Muscle layer of duodenum (tissue), 2 donors: ENCODE data around the gene PLPPR2.
"Not testable (repeated sequence)": the region's sequence is repeated elsewhere in the genome, so short reads cannot be mapped to it uniquely, and the experiment has no call there.

Experiments used
- H3K27ac ChIP-seq: one replicate; pipeline ENCODE4 v1.7.0; 2013; ENCODE audit warnings: mild to moderate bottlenecking, low read length
- H3K27me3 ChIP-seq: one replicate; pipeline ENCODE4 v1.7.0; 2013; ENCODE audit warnings: low read depth, mild to moderate bottlenecking, control low read depth, low read length
- H3K36me3 ChIP-seq, 2 donors: one replicate each; pipeline ENCODE4 v1.7.0; 2013; ENCODE audit warnings: low read length in 2 of 2, control low read depth in 1 of 2, mild to moderate bottlenecking in 1 of 2; ENCODE audit not compliant: insufficient read depth in 2 of 2, control insufficient read depth in 1 of 2
- H3K4me1 ChIP-seq, 2 donors: one replicate each; pipeline ENCODE4 v1.7.0; 2013; ENCODE audit warnings: low read length in 2 of 2, mild to moderate bottlenecking in 2 of 2, control low read depth in 1 of 2, moderate library complexity in 1 of 2; ENCODE audit not compliant: insufficient read depth in 2 of 2, control insufficient read depth in 1 of 2
- H3K4me3 ChIP-seq, 2 donors: one replicate each; pipeline ENCODE4 v1.7.0; 2013; ENCODE audit warnings: low read length in 2 of 2, low read depth in 1 of 2, mild to moderate bottlenecking in 1 of 2
- H3K9me3 ChIP-seq, 2 donors: one replicate each; pipeline ENCODE4 v1.7.0; 2013; ENCODE audit warnings: low read length in 2 of 2, control low read depth in 1 of 2, mild to moderate bottlenecking in 1 of 2; ENCODE audit not compliant: control insufficient read depth in 1 of 2
- donor health status: healthy.

PLPPR2 gene

GRCh38 chr19:11375143-11375948 lies 20.1 kb downstream of the PLPPR2 start:
- Histone ChIP-seq H3K27me3 (no peaks in the 10 kb centered on the region), H3K9me3 (no peaks in the 10 kb centered on the region), H3K4me1 (peaks cover 17 to 43% of the 10 kb centered on the region in 2 donors), H3K4me3 (peak overlapping the region; percentile 70 to 83), H3K27ac (peak overlapping the region; percentile 94), H3K36me3 (peaks cover 0 to 8% of the 10 kb centered on the region in 2 donors)

GRCh38 chr19:11377237-11377636 lies 22.0 kb downstream of the PLPPR2 start:
- Histone ChIP-seq H3K27ac (peak overlapping the region; percentile 60), H3K4me3 (no peak overlapping the region), H3K27me3 (no peaks in the 10 kb centered on the region), H3K4me1 (peaks cover 17 to 58% of the 10 kb centered on the region in 2 donors), H3K9me3 (no peaks in the 10 kb centered on the region), H3K36me3 (peaks cover 0 to 8% of the 10 kb centered on the region in 2 donors)

- H3K4me1 ChIP-seq = peaks cover 17 to 60% of the 10 kb centered on the region in 2 donors
- H3K27ac ChIP-seq = peak overlapping the region; percentile 60
- H3K4me3 ChIP-seq = no peak overlapping the region
These were observed 22.5 kb downstream of the PLPPR2 start for GRCh38 chr19:11377756-11378155.

GRCh38 chr19:11378319-11379189 lies 23.3 kb downstream of the PLPPR2 start:
- Histone ChIP-seq H3K27me3 (peaks cover 3% of the 10 kb centered on the region), H3K9me3 (no peaks in the 10 kb centered on the region), H3K4me3 (no peak overlapping the region), H3K4me1 (peaks cover 17 to 66% of the 10 kb centered on the region in 2 donors), H3K27ac (no peak overlapping the region), H3K36me3 (peaks cover 0 to 8% of the 10 kb centered on the region in 2 donors)

More at GRCh38 chr19:11377756-11378155, 22.5 kb downstream of the PLPPR2 start:
- Histone ChIP-seq H3K9me3 (no peaks in the 10 kb centered on the region), H3K27me3 (peaks cover 2% of the 10 kb centered on the region), H3K36me3 (peaks cover 0 to 8% of the 10 kb centered on the region in 2 donors)

- H3K4me3 ChIP-seq, H3K36me3 ChIP-seq, H3K27me3 ChIP-seq, H3K9me3 ChIP-seq, H3K27ac ChIP-seq: not testable (repeated sequence)
- H3K4me1 ChIP-seq = peaks cover 12 to 66% of the 10 kb centered on the region in 2 donors
These were observed 24.1 kb downstream of the PLPPR2 start for GRCh38 chr19:11379269-11379845.

- no peak overlapping the region for H3K27ac ChIP-seq
- no peaks in the 10 kb centered on the region for H3K9me3 ChIP-seq
- peak overlapping the region; percentile 66 to 79 for H3K4me3 ChIP-seq
- peaks cover 0 to 8% of the 10 kb centered on the region in 2 donors for H3K36me3 ChIP-seq
- H3K4me1 ChIP-seq = peaks cover 12 to 65% of the 10 kb centered on the region in 2 donors
- H3K27me3 ChIP-seq = peaks cover 3% of the 10 kb centered on the region
These were observed 24.7 kb downstream of the PLPPR2 start for GRCh38 chr19:11379857-11380350.

- Histone ChIP-seq H3K27ac (peak overlapping the region; percentile 70), H3K36me3 (peaks cover 0 to 8% of the 10 kb centered on the region in 2 donors), H3K4me1 (peaks cover 7 to 59% of the 10 kb centered on the region in 2 donors), H3K9me3 (no peaks in the 10 kb centered on the region), H3K4me3 (peak overlapping the region; percentile 66 to 79), H3K27me3 (peaks cover 3% of the 10 kb centered on the region)
These were observed 25.7 kb downstream of the PLPPR2 start for GRCh38 chr19:11380653-11381537.

- no peaks in the 10 kb centered on the region for H3K9me3 ChIP-seq
- peaks cover 0 to 4% of the 10 kb centered on the region in 2 donors for H3K36me3 ChIP-seq
- peak overlapping the region in 1 of 2 donors; percentile 54 for H3K4me3 ChIP-seq
- H3K4me1 ChIP-seq = peaks cover 0 to 43% of the 10 kb centered on the region in 2 donors
- no peak overlapping the region for H3K27ac ChIP-seq
- peaks cover 3% of the 10 kb centered on the region for H3K27me3 ChIP-seq
These were observed 27.9 kb downstream of the PLPPR2 start for GRCh38 chr19:11382898-11383705.

- Histone ChIP-seq H3K36me3 (no peaks in the 10 kb centered on the region), H3K27me3 (peaks cover 3% of the 10 kb centered on the region), H3K27ac (no peak overlapping the region), H3K4me1 (peaks cover 0 to 37% of the 10 kb centered on the region in 2 donors), H3K9me3 (no peaks in the 10 kb centered on the region), H3K4me3 (peak overlapping the region; percentile 16 to 54)
These were observed 28.4 kb downstream of the PLPPR2 start for GRCh38 chr19:11383706-11384048.

GRCh38 chr19:11384778-11385129 lies 29.5 kb downstream of the PLPPR2 start:
- Histone ChIP-seq H3K36me3 (no peaks in the 10 kb centered on the region), H3K4me3 (no peak overlapping the region), H3K27ac (no peak overlapping the region), H3K9me3 (no peaks in the 10 kb centered on the region), H3K4me1 (peaks cover 0 to 37% of the 10 kb centered on the region in 2 donors), H3K27me3 (peaks cover 3% of the 10 kb centered on the region)
